ENCODE results near the gene C1orf167. TPM values are rescaled to one million over a fixed set of nuclear protein-coding genes. Genes with fewer than 3 reads are reported as not detected.

Gene C1orf167
- total and polyA plus RNA-seq, 10 of the 15 experiments (the other 5 are each of a cell fraction or from before 2014, with no cell fraction given), result 0.17 to 0.31 TPM; not detected in 8

DNA sequence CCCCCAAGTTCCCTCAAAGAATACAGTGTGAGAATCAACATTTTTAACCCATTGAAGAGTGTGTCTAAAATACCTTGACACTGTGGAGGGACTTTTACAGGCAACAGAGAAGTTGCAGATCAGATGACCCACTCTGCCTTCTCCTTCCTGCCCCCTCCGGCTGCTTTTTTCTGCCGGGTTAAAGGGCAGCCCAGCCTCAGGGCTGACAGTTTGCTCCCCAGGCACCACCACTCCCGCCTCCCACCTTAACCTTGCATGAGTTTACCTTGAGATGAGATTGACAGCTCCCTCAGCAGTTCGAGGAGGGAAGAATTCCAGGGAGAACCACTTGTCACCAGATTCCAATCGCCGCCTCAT lies 40.6 kb downstream of the C1orf167 start (continued):
- TF ChIP-seq DPF2 (IDR thresholded peaks at IDR 0.05), result no peak
- peak; percentile 32; the same call in 1 of the 2 replicates for TF ChIP-seq HDGF (IDR thresholded peaks at IDR 0.05)
- no peak for TF ChIP-seq HDAC2 (IDR thresholded peaks at IDR 0.05)
- TF ChIP-seq, protein P1, sequence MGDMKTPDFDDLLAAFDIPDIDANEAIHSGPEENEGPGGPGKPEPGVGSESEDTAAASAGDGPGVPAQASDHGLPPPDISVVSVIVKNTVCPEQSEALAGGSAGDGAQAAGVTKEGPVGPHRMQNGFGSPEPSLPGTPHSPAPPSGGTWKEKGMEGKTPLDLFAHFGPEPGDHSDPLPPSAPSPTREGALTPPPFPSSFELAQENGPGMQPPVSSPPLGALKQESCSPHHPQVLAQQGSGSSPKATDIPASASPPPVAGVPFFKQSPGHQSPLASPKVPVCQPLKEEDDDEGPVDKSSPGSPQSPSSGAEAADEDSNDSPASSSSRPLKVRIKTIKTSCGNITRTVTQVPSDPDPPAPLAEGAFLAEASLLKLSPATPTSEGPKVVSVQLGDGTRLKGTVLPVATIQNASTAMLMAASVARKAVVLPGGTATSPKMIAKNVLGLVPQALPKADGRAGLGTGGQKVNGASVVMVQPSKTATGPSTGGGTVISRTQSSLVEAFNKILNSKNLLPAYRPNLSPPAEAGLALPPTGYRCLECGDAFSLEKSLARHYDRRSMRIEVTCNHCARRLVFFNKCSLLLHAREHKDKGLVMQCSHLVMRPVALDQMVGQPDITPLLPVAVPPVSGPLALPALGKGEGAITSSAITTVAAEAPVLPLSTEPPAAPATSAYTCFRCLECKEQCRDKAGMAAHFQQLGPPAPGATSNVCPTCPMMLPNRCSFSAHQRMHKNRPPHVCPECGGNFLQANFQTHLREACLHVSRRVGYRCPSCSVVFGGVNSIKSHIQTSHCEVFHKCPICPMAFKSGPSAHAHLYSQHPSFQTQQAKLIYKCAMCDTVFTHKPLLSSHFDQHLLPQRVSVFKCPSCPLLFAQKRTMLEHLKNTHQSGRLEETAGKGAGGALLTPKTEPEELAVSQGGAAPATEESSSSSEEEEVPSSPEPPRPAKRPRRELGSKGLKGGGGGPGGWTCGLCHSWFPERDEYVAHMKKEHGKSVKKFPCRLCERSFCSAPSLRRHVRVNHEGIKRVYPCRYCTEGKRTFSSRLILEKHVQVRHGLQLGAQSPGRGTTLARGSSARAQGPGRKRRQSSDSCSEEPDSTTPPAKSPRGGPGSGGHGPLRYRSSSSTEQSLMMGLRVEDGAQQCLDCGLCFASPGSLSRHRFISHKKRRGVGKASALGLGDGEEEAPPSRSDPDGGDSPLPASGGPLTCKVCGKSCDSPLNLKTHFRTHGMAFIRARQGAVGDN (IDR thresholded peaks at IDR 0.05), result peak; percentile 96
- TF ChIP-seq SMC3 (IDR thresholded peaks at IDR 0.05; ENCODE audit: borderline replicate concordance, low read length), result no peak
- TF ChIP-seq NFYB (IDR thresholded peaks at IDR 0.05; ENCODE audit: insufficient read depth, low read depth, low read length), result no peak
- no peak for TF ChIP-seq MEF2A (IDR thresholded peaks at IDR 0.05; ENCODE audit: insufficient read depth, low read depth, low read length)
- TF ChIP-seq ZNF217 (IDR thresholded peaks at IDR 0.05), result no peak
- no peak for TF ChIP-seq EZH2 (IDR thresholded peaks at IDR 0.05; ENCODE audit: borderline replicate concordance, control insufficient read depth, low read depth, low read length)
- no peak for TF ChIP-seq RELA (IDR thresholded peaks at IDR 0.05; ENCODE audit: borderline replicate concordance, partially characterized antibody)
- TF ChIP-seq SPI1 (IDR thresholded peaks at IDR 0.05; ENCODE audit: borderline replicate concordance, insufficient read depth, low read depth, low read length), result no peak
- TF ChIP-seq, protein P2, sequence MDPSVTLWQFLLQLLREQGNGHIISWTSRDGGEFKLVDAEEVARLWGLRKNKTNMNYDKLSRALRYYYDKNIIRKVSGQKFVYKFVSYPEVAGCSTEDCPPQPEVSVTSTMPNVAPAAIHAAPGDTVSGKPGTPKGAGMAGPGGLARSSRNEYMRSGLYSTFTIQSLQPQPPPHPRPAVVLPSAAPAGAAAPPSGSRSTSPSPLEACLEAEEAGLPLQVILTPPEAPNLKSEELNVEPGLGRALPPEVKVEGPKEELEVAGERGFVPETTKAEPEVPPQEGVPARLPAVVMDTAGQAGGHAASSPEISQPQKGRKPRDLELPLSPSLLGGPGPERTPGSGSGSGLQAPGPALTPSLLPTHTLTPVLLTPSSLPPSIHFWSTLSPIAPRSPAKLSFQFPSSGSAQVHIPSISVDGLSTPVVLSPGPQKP (IDR thresholded peaks at IDR 0.05; ENCODE audit: low read depth, low read length), result no peak
- no peak for TF ChIP-seq TCF12 (IDR thresholded peaks at IDR 0.05; ENCODE audit: low read depth, low read length)
- TF ChIP-seq SMAD1 (IDR thresholded peaks at IDR 0.05; ENCODE audit: low read depth, partially characterized antibody), result no peak
- TF ChIP-seq, protein P3, sequence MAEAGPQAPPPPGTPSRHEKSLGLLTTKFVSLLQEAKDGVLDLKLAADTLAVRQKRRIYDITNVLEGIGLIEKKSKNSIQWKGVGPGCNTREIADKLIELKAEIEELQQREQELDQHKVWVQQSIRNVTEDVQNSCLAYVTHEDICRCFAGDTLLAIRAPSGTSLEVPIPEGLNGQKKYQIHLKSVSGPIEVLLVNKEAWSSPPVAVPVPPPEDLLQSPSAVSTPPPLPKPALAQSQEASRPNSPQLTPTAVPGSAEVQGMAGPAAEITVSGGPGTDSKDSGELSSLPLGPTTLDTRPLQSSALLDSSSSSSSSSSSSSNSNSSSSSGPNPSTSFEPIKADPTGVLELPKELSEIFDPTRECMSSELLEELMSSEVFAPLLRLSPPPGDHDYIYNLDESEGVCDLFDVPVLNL (IDR thresholded peaks at IDR 0.05; ENCODE audit: low read depth, low read length), result no peak
- no peak for TF ChIP-seq YY1 (IDR thresholded peaks at IDR 0.05; ENCODE audit: low read depth, low read length)
- no peak for TF ChIP-seq RB1 (IDR thresholded peaks at IDR 0.05; ENCODE audit: borderline replicate concordance)
- TF ChIP-seq TBL1XR1 (IDR thresholded peaks at IDR 0.05; ENCODE audit: low read depth, low read length), result no peak
- peak; percentile 83 for TF ChIP-seq NR2C2 (IDR thresholded peaks at IDR 0.05; ENCODE audit: borderline replicate concordance, control insufficient read depth, insufficient read length, low read depth)
- TF ChIP-seq, protein P4, sequence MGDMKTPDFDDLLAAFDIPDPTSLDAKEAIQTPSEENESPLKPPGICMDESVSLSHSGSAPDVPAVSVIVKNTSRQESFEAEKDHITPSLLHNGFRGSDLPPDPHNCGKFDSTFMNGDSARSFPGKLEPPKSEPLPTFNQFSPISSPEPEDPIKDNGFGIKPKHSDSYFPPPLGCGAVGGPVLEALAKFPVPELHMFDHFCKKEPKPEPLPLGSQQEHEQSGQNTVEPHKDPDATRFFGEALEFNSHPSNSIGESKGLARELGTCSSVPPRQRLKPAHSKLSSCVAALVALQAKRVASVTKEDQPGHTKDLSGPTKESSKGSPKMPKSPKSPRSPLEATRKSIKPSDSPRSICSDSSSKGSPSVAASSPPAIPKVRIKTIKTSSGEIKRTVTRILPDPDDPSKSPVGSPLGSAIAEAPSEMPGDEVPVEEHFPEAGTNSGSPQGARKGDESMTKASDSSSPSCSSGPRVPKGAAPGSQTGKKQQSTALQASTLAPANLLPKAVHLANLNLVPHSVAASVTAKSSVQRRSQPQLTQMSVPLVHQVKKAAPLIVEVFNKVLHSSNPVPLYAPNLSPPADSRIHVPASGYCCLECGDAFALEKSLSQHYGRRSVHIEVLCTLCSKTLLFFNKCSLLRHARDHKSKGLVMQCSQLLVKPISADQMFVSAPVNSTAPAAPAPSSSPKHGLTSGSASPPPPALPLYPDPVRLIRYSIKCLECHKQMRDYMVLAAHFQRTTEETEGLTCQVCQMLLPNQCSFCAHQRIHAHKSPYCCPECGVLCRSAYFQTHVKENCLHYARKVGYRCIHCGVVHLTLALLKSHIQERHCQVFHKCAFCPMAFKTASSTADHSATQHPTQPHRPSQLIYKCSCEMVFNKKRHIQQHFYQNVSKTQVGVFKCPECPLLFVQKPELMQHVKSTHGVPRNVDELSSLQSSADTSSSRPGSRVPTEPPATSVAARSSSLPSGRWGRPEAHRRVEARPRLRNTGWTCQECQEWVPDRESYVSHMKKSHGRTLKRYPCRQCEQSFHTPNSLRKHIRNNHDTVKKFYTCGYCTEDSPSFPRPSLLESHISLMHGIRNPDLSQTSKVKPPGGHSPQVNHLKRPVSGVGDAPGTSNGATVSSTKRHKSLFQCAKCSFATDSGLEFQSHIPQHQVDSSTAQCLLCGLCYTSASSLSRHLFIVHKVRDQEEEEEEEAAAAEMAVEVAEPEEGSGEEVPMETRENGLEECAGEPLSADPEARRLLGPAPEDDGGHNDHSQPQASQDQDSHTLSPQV (IDR thresholded peaks at IDR 0.05), result no peak
- TF ChIP-seq NR2C1 (IDR thresholded peaks at IDR 0.05), result peak; percentile 96
- no peak for TF ChIP-seq NBN (IDR thresholded peaks at IDR 0.05)
- no peak for TF ChIP-seq TCF7 (IDR thresholded peaks at IDR 0.05; ENCODE audit: borderline replicate concordance)
